ENCODE measurements around the gene COA1.
"Not testable (repeated sequence)": the region's sequence is repeated elsewhere in the genome, so short reads cannot be mapped to it uniquely, and the experiment has no call there.

Gene COA1

GRCh38 chr7:43626695-43627094, 102.6 kb downstream of the COA1 start:
- no peak for DNase-seq

DNA sequence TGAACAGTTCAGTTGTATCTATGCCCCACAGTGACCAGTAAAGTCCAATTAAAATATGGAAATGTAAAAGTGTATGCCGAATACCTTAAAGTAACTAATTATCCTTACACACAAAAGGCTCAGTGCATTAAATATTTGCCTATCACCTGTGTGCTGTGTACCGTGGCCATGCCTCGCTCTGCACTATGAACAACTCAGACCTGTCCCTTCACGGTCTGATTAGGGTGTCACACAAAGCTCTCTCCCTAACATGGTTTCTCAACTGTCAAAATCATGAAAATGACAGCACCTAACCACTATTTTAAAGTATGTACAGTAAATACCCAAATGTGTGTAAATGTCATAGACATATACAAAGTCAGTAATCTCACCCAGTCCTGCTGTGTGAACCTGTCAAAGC, 103.3 kb downstream of the COA1 start:
- no peak for DNase-seq

GRCh38 chr7:43625453-43625852, 103.9 kb downstream of the COA1 start:
- no peak for DNase-seq

DNA sequence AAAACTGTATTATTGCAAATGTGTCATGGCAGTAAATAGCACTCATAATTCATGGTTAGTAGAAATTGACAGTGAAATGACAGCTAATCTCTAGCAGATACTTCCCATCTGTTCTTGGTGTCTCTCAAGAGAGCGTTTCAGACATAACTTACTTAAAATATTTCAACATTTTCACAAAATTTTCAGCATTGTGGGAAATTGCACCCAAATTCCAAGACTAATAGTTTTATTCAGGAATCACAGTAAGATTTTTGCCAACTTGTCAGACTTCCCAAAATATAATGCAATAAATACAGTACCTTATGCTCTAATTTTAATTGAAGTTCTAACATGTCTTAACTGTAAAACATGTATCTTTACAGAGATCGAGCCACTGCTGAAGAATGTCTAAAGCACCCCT, 105.2 kb downstream of the COA1 start:
- no peak for DNase-seq

GRCh38 chr7:43621729-43622448, 107.4 kb downstream of the COA1 start:
- DNase-seq = no peak

- no peak for DNase-seq
These were observed 109.9 kb downstream of the COA1 start for GRCh38 chr7:43619213-43620012.

GRCh38 chr7:43618073-43618472, 111.2 kb downstream of the COA1 start:
- DNase-seq = no peak

GRCh38 chr7:43616977-43617376, 112.3 kb downstream of the COA1 start:
- no peak for DNase-seq

DNA sequence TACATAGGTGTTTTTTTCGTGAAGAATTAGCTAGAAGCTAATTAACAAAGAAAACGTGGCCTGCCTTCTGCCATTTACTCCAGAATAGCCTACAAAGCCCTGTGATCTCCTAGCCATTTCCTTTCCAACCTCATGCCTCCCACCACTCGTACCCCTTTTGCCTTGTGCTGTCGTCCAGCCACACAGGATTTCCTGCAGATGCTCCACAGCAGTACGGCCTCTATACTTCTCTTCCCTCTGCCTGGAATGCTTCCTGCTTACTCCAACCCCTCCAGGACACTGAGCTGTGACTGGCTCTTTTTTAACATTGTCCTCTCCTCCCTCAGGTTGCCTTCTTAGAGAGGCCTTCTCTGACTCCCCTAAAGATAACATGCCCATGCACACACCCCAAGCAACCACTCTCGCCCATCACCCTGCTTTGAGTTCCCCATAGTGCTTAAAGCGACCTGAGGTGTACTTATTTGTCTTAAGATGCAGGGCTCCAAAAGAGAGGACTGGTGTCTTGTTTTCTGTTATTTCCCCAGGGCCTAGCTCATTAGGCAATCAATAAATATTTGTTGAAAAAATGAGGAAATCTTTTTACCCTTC, 113.7 kb downstream of the COA1 start:
- DNase-seq = no peak

- no peak for DNase-seq
These were observed 116.4 kb downstream of the COA1 start for GRCh38 chr7:43612599-43613589.

DNA sequence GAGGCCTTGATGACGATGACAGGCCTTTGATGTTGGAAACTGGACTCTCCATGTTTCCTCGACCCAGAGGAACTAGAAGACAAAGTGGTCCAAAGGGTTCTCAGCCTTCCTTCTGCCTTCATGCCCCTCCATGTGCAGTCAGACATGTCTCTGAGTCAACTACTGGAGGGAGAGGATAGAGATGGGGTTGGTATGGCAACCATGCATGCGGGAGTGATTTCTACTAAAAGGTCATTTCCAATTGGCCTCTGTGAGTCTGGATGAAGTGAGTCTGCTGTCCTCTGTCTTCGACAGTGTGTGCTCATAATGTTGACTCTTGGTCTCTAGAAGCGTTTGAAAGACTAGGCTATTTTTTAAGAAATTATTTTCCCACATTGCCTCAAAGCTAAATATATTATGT, 117.2 kb downstream of the COA1 start:
- DNase-seq = no peak

GRCh38 chr7:43609097-43609496, 120.2 kb downstream of the COA1 start:
- no peak for DNase-seq

DNA sequence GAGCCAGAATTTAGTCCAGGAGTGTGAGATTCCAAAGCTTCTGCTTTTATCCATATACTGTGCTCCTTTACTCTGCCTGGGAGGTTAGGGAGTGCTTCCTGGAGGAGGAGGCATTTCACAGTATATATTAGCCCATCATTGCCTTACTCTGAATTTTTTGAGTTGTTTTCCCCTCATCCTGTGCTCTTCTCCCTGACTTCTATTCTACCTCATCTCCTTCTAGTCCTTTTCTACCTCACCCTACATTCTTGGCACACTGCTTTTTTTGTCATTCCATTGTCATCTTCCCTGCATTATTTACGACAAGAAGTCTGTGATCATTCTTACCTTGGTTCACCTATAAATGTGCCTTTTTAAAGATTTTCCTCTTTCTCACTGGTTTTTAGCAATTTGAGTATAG, 125.1 kb downstream of the COA1 start:
- DNase-seq = no peak

DNA sequence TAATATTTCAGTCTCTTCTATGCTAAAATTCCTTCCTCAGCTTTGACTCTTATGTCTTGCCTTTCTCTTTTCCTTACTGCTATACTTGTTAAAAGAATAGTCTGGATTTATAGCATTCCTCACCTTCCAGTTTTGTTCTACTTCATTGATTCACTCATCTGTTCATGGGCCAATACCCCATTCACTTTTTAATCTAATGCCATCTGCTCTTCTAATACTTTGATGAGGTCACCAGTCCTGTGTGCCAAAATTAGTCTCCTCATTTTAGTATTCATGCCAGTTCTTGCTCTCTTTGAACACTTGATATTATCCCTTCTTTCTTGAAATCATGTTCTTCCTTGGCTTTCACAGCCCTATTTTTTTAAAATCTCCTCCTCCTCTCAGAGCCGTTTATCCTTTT, 127.1 kb downstream of the COA1 start:
- no peak for DNase-seq

- DNase-seq = no peak
These were observed 129.3 kb downstream of the COA1 start for GRCh38 chr7:43600056-43600455.

GRCh38 chr7:43596426-43596825, 132.9 kb downstream of the COA1 start:
- DNase-seq = not testable (repeated sequence)

- no peak for DNase-seq
These were observed 135.3 kb downstream of the COA1 start for GRCh38 chr7:43594020-43594419.

DNA sequence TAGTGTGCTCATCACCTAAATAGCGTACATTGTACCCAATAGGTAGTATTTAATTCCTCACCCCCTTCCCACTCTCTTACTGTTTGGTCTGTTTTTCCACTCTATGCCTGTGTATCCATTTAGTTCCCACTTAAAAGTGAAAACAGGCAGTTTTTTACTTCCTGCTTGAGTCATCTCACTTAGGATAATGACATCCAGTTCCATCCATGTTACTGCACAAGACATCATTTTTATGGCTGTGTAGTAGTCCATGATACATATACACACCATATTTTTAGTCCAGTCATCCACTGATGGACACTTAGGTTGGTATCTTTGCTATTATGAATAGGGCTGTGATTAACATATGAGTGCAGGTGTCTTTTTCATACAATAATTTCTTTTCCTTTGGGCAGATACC, 136.3 kb downstream of the COA1 start:
- peak; percentile 27 to 57 (median 42) for DNase-seq

DNA sequence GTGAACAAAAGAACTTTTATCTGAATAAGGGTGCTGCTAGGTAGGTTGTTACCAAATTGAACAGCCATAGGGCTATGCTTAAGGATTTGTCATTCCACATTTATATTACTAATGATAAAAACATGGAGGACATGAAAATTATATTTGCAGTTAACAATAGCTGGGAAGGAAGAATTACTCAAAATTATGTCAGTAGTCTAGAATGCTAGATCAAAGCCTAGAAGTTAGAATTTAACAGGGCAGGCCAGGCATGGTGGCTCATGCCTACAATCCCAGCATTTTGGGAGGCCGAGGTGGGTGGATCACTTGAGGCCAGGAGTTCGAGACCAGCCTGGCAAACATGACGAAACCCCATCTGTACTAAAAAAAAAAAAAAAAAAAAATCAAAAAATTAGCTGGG, 137.0 kb downstream of the COA1 start:
- DNase-seq = no peak

DNA sequence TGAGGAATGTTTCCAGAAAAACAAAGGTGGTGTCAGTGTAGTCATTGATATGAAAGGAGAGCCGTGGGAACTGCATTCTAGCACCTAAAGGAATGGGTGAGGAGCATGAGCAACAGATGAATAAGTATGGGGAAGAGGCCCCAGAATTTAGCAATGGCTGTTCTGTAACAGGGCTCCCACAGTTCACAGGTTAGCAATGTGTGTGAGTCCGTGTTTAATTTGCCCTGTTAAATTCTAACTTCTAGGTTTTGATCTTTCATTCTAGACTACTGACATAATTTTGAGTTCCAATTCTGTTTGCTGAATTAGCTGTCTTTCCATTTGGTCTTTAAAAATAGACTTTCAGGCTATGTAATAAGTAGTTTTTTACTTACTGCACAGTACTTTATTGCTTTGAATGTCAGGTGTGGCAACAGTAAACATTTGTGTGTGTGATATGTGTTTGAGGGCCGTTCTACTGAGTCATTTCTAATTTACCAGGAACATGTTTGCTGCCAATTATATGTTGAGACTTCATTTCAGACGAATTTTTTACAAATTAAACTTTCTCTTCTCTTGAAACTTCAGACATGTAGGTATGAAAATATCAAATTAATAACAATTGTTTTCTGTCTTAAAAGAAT, 137.7 kb downstream of the COA1 start:
- DNase-seq = no peak

GRCh38 chr7:43590862-43591557, 138.3 kb downstream of the COA1 start:
- DNase-seq = peak in 1 of 3 donors; percentile 26

GRCh38 chr7:43589728-43590127, 139.6 kb downstream of the COA1 start:
- DNase-seq = no peak
